Jurkat, Clone E6-1 (cell line): ENCODE measurements around the gene DNER.
"Not testable (repeated sequence)": the region's sequence is repeated elsewhere in the genome, so short reads cannot be mapped to it uniquely, and the experiment has no call there.

Source experiments
- DNase-seq: peaks from one replicate; pipeline ENCODE4 v3.0.0-alpha.2; 2011; ENCODE audit warnings: low read depth, low spot score
- H3K4me3 ChIP-seq: 2 replicates; pipeline ENCODE4 v1.5.1; 2011; ENCODE audit warnings: mild to moderate bottlenecking, low read length, control low read depth, moderate library complexity

Gene DNER

DNA sequence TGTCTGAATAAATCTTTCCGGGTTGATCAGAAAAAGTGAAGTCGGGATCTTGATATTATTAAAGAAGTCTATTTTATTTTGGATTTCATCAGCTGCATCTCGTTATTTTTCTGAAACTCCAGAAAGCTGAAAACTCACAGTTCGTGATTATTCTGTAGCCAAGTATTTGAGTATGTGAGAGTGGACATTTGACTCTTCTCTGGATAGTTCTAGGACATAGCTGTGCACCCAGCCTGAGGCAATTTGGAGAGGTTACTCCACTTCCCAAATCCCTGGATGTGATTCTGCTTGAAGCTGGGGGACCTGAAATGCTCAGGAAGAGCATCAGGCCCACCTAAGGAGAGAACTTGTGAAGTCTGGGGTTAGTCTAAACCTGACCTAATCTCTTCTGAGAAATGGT is 325.6 kb downstream of the DNER start:
- no peak overlapping the region for H3K4me3 ChIP-seq
- DNase-seq = no peak

GRCh38 chr2:229387866-229388265 is 326.5 kb downstream of the DNER start:
- no peak overlapping the region for H3K4me3 ChIP-seq
- DNase-seq = no peak

DNA sequence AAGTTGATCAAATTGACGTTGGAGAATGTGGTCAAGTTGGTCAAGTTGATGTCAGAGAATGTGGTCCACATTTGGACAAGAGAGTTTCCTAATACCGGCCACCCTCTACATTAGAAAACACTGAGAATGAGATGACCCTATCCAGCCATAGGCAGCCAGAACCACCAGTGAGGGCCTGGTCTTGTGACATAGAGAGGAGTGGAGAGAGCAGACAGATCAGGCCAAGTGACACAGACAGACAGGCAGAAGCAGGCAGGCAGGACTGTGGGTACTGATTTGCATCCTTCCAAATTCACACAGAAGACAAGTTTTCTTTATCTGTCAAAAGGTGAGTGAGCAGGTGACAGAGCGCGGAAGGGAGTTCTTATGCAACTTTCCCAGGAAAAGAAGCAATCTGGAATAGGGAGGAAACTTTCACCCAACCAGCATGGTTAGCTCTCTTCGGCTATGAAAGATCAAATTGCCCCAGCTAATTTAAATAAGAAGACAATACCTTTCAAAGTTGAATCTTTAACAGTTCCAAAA is 334.2 kb downstream of the DNER start:
- H3K4me3 ChIP-seq = no peak overlapping the region
- DNase-seq = no peak

DNA sequence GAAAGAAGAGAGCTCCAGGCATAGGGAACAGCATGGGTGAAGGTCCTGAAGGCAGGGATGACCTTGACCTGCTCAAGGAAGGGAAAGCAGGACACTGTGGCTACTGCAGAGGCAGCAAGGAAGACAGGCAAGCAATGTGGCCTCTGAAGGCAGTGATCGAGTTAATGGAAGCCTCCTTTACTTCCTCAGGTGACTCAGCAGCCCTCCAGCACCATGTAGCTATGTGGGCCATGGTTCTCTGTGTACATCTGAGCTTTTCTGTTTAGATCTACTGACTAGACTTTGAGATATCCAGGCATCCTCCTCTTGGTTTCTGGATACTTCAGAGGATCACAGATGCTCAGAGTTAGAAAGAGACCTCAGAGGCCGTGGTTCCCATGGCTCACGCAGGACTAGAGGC is 336.0 kb downstream of the DNER start:
- H3K4me3 ChIP-seq = no peak overlapping the region
- DNase-seq = no peak

- no peak for DNase-seq
- H3K4me3 ChIP-seq = no peak overlapping the region
Observed at GRCh38 chr2:229376866-229377265, 337.5 kb downstream of the DNER start.

DNA sequence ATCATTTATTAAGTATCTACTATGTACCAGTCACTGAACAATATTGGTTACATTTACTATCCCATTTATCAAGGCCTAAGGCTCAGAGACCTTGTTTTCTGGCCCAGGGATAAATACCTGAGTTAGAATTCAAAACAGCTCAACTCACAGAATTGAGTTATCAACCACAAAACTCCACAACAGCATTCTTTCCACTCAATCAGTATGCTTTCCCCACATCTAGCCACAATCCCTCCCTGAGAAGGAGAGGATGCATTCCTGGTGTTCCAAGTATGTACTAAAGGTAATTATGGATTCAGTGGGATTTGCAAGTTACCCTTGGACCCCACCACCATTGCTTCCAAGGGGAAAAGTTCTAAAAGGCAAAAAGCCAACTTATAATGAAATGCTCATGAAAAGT is 339.1 kb downstream of the DNER start:
- DNase-seq = no peak

DNA sequence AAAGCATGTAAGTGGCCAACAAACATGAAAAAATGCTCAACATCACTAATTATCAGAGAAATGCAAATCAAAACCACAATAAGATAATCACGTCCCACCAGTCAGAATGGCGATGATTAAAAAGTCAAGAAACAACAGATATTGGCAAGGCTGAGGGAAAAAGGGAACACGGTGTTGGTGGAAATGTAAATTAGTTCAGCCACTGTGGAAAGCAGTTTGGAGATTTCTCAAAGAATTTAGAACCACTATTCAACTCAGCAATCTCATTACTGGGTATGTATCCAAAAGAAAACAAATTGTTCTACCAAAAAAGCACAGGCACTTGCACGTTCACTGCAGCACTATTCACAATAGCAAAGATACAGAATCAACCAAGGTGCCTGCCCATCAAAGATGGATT is 341.0 kb downstream of the DNER start:
- DNase-seq, H3K4me3 ChIP-seq: not testable (repeated sequence)

More for the DNA sequence above, 339.1 kb downstream of the DNER start:
- no peak overlapping the region for H3K4me3 ChIP-seq

- no peak for DNase-seq
- H3K4me3 ChIP-seq = no peak overlapping the region
Observed at GRCh38 chr2:229372207-229372606, 342.1 kb downstream of the DNER start.

DNA sequence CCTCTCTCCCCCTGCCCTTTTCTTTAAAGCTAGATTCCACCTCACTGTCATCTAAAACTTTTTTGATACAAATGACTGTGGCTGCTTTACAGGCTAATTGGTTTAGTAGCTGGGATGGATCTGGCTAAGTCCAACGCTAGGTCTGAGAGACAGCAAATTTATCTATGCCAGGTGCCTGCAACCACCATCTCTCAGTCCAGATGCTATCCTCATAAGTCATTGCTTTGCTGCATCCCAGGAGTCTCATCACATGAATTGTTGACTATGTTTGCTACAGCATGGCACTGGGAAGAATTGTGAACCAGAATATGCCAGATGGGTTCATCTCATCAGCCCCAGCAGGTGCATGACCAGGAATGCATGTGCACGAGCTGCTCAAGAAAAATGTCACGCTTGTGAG is 343.3 kb downstream of the DNER start:
- no peak for DNase-seq
- H3K4me3 ChIP-seq = no peak overlapping the region

- DNase-seq = no peak
- no peak overlapping the region for H3K4me3 ChIP-seq
Observed at GRCh38 chr2:229370509-229370908, 343.8 kb downstream of the DNER start.

DNA sequence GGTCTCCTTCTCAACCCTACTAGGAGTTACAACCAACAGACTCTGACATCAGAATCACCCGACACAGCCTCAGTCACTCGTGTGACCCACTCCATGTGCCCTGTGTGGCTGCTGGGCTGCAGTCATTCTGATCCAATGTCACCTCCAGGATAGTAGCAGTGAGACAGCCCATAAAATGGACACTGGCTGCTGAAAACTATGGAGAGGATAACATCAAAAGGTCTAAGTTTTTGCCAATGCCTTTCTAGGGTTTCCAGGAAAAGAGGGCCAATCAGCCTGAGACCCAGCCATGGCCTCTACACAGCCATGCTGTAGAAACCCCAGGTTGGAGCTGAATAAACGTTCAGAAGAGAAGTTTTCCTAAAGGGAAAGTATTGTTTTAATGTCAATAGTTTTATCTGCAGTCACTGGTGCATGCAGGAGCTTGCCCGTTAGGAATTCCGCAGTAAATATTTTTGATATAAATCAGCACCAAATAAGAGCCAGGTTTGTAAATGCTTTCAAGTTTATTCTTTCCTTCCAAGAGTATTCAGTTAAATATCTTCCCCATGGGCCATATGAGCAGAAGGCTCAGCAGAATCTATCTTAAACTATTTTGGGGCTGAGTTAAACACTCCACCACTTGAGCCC is 351.1 kb downstream of the DNER start:
- H3K4me3 ChIP-seq = no peak overlapping the region
- no peak for DNase-seq

GRCh38 chr2:229350883-229351282 is 363.5 kb downstream of the DNER start:
- DNase-seq = no peak

GRCh38 chr2:229350117-229350805 is 364.1 kb downstream of the DNER start:
- H3K4me3 ChIP-seq = no peak overlapping the region
- DNase-seq = no peak

More at GRCh38 chr2:229350883-229351282, 363.5 kb downstream of the DNER start:
- no peak overlapping the region for H3K4me3 ChIP-seq

DNA sequence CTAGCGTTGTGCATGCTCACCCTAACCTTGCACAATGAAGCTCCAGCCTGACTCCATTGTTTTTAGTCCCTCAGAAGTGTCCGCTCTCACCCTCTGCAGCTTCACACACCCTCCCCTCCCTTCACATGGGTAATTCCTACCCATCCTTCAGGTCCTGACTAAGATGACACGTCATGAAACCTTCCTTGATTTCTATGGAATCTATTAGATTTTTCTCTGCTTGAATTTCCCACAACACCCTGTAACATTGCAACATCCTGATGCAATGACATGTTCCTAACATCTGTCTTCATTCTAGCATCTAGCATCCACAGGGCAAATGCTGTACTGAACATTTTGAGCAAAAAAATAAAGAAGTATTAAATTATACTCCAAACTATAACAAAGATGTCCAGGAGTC is 366.2 kb downstream of the DNER start:
- no peak overlapping the region for H3K4me3 ChIP-seq
- DNase-seq = no peak

DNA sequence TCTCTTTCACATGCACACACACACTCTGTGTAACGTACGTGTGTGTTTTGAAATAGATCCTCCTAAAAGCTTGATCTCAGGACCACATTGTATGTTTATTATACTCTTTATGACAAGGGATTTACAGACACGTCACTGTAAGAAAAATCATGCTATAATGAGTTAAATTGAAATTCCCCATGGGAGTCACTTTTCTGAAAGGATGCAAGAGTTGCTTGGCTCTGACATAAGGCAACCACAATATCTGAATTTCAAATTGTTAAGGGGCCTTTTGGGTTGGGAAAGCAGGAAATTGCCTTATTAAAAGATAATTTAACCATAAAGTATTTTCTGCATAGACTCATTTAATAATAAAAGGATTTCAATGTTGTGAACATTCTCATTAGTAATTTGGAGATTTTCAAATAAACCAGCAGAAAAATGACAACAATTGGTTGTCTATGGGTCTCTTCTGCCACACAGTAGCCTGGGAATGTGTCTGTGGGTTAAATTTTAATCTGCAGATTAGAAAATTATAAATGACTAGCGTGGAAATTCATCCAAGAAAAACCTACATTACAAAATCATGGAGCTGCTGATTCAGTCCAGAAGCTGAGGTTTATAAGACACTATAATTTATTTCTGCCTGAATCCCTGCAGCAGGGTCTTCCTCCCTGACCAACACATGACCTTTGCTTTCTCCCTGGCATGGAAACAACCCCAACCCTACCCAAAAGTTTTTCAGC is 367.4 kb downstream of the DNER start:
- no peak for DNase-seq

GRCh38 chr2:229344955-229345354 is 369.4 kb downstream of the DNER start:
- H3K4me3 ChIP-seq = no peak overlapping the region

More for the DNA sequence above, 367.4 kb downstream of the DNER start:
- no peak overlapping the region for H3K4me3 ChIP-seq

GRCh38 chr2:229344151-229344551 is 370.2 kb downstream of the DNER start:
- no peak for DNase-seq
- no peak overlapping the region for H3K4me3 ChIP-seq

More at GRCh38 chr2:229344955-229345354, 369.4 kb downstream of the DNER start:
- no peak for DNase-seq

DNA sequence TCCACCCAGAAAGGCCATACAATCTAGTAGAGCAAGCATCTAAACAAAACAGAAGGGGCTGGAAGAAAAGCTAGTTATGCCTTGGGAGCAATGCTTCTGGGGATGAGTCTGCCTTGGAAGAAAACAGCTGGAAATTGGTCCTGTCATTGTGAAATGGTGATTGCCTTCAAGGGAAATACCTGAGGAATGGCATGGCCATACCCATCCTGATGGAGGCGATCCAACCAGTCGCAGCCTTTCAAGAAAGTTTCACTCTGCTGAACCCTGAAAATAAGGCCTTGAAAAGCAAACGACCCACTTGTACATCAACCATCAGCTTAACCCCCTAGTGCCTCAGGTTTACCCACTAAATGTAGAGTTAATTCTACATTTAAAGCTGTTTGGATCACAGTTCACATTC is 370.7 kb downstream of the DNER start:
- no peak overlapping the region for H3K4me3 ChIP-seq
- no peak for DNase-seq

GRCh38 chr2:229342376-229342775 is 372.0 kb downstream of the DNER start:
- no peak for DNase-seq
- no peak overlapping the region for H3K4me3 ChIP-seq
